ENCODE measurements around the gene TNFRSF11A. TPM values are rescaled to one million over a fixed set of nuclear protein-coding genes. Genes with fewer than 3 reads are reported as not detected.

Gene TNFRSF11A
- total RNA-seq, 1 donor from 2014 or later = 0.75 TPM

GRCh38 chr18:62321201-62321600 is 3.9 kb upstream of the TNFRSF11A start:
- Histone ChIP-seq H3K27me3 (ENCODE audit: insufficient read depth, low read length) (peaks cover 36% of the 10 kb centered on the region), H3K4me2 (ENCODE audit: low read length) (no peak overlapping the region), H2AFZ (ENCODE audit: low read depth, low read length) (no peak overlapping the region), H3K4me3 (ENCODE audit: insufficient read depth, low read depth, low read length) (no peak overlapping the region), H3K79me2 (ENCODE audit: insufficient read depth, low read length) (no peaks in the 10 kb centered on the region), H3K4me1 (ENCODE audit: insufficient read depth, low read length) (peaks cover 9% of the 10 kb centered on the region), H3K9me3 (ENCODE audit: insufficient read depth, low read depth, low read length) (no peaks in the 10 kb centered on the region), H3K27ac (ENCODE audit: low read depth, low read length) (no peak overlapping the region), H3K9ac (ENCODE audit: low read length) (no peak overlapping the region), H3K36me3 (ENCODE audit: insufficient read depth, low read length) (no peaks in the 10 kb centered on the region), H4K20me1 (ENCODE audit: insufficient read depth, low read length) (no peaks in the 10 kb centered on the region)
- Mint-ChIP-seq H3K27ac (ENCODE audit: unreplicated experiment) (no peak overlapping the region), H3K4me1 (ENCODE audit: low read depth, unreplicated experiment) (peaks cover 4% of the 10 kb centered on the region), H3K9me3 (ENCODE audit: unreplicated experiment) (peaks cover 4% of the 10 kb centered on the region), H3K36me3 (ENCODE audit: low read depth, unreplicated experiment) (peaks cover 1% of the 10 kb centered on the region), H3K27me3 (ENCODE audit: low read depth, unreplicated experiment) (peaks cover 19% of the 10 kb centered on the region), H3K4me3 (ENCODE audit: unreplicated experiment) (no peak overlapping the region)
- no peak for DNase-seq (ENCODE audit: low read depth)
- FAIRE-seq = no peak
- TF ChIP-seq, protein P1, sequence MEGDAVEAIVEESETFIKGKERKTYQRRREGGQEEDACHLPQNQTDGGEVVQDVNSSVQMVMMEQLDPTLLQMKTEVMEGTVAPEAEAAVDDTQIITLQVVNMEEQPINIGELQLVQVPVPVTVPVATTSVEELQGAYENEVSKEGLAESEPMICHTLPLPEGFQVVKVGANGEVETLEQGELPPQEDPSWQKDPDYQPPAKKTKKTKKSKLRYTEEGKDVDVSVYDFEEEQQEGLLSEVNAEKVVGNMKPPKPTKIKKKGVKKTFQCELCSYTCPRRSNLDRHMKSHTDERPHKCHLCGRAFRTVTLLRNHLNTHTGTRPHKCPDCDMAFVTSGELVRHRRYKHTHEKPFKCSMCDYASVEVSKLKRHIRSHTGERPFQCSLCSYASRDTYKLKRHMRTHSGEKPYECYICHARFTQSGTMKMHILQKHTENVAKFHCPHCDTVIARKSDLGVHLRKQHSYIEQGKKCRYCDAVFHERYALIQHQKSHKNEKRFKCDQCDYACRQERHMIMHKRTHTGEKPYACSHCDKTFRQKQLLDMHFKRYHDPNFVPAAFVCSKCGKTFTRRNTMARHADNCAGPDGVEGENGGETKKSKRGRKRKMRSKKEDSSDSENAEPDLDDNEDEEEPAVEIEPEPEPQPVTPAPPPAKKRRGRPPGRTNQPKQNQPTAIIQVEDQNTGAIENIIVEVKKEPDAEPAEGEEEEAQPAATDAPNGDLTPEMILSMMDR (IDR thresholded peaks at IDR 0.05; ENCODE audit: insufficient read depth, low read depth, low read length) = no peak
- no peak for TF ChIP-seq EZH2 (IDR thresholded peaks at IDR 0.05; ENCODE audit: insufficient read depth, low read length)

GRCh38 chr18:62323483-62324180 is 1.5 kb upstream of the TNFRSF11A start:
- H3K4me1 Mint-ChIP-seq (ENCODE audit: low read depth, unreplicated experiment) = peaks cover 4% of the 10 kb centered on the region
- peaks cover 35% of the 10 kb centered on the region for H3K27me3 Mint-ChIP-seq (ENCODE audit: low read depth, unreplicated experiment)
- H3K4me2 ChIP-seq (ENCODE audit: low read length) = no peak overlapping the region

More at GRCh38 chr18:62323483-62324180, 1.5 kb upstream of the TNFRSF11A start:
- Histone ChIP-seq H4K20me1 (ENCODE audit: insufficient read depth, low read length) (no peaks in the 10 kb centered on the region), H3K4me3 (ENCODE audit: insufficient read depth, low read depth, low read length) (no peak overlapping the region), H3K27ac (ENCODE audit: low read depth, low read length) (no peak overlapping the region), H3K79me2 (ENCODE audit: insufficient read depth, low read length) (no peaks in the 10 kb centered on the region), H3K9ac (ENCODE audit: low read length) (no peak overlapping the region), H2AFZ (ENCODE audit: low read depth, low read length) (no peak overlapping the region), H3K27me3 (ENCODE audit: insufficient read depth, low read length) (peaks cover 54% of the 10 kb centered on the region), H3K36me3 (ENCODE audit: insufficient read depth, low read length) (no peaks in the 10 kb centered on the region), H3K4me1 (ENCODE audit: insufficient read depth, low read length) (peaks cover 9% of the 10 kb centered on the region), H3K9me3 (ENCODE audit: insufficient read depth, low read depth, low read length) (no peaks in the 10 kb centered on the region)
- TF ChIP-seq, protein P1 (IDR thresholded peaks at IDR 0.05; ENCODE audit: insufficient read depth, low read depth, low read length) = no peak
- no peak for TF ChIP-seq EZH2 (IDR thresholded peaks at IDR 0.05; ENCODE audit: insufficient read depth, low read length)
- FAIRE-seq (no peak), DNase-seq (ENCODE audit: low read depth) (no peak)
- H3K4me3 Mint-ChIP-seq (ENCODE audit: unreplicated experiment) = peak overlapping the region; percentile 83
- H3K9me3 Mint-ChIP-seq (ENCODE audit: unreplicated experiment) = peaks cover 4% of the 10 kb centered on the region
- peak overlapping the region; percentile 3 for H3K27ac Mint-ChIP-seq (ENCODE audit: unreplicated experiment)
- peaks cover 1% of the 10 kb centered on the region for H3K36me3 Mint-ChIP-seq (ENCODE audit: low read depth, unreplicated experiment)

Data from astrocyte (in vitro differentiated cells and primary cell).